GM18909 (cell line): Measurements from ENCODE around the gene MYH8.

Experiments used
- ATAC-seq: cut with Tn5 transposase; IDR thresholded peaks from one replicate; pipeline ENCODE4 v1.9.1; 2021; ENCODE audit warnings: mild to moderate bottlenecking; ENCODE audit not compliant: unreplicated experiment, poor library complexity

MYH8 gene

DNA sequence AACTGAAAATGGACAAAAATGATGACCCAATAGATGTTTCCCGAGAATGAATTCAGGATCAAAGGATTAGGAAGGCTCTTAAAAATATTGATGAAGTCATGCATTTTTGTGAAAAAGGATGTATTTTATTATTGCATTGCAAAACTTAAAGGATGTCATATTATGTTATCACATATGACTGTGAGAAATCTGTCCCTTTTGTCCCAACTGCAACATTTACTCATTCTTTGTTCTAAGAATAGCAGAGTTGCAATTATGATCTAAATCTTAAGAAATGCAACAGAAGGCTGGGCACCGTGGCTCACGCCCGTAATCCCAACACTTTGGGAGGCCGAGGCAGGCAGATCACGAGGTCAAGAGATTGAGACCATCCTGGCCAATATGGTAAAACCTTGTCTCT is 35.9 kb downstream of the MYH8 start:
- ATAC-seq, result no peak

DNA sequence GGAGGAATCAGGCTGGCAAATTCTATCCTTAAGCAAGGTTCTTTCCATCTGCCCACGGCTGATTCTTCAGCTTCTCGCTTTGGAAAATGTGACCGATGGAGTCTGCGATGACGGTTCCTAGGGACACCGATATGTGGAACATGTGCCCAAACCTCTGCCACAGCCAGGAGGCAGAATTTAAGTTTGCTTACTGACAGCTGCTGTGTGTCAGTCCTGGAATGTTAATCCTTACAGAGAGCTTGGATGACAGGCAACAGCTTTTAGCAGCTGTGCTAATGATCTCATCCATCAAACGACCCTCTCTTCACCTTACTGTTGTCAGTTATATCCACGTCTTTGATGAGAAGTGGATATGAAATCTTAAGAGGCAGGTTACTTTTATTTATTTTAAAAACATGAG is 37.6 kb downstream of the MYH8 start:
- no peak for ATAC-seq

DNA sequence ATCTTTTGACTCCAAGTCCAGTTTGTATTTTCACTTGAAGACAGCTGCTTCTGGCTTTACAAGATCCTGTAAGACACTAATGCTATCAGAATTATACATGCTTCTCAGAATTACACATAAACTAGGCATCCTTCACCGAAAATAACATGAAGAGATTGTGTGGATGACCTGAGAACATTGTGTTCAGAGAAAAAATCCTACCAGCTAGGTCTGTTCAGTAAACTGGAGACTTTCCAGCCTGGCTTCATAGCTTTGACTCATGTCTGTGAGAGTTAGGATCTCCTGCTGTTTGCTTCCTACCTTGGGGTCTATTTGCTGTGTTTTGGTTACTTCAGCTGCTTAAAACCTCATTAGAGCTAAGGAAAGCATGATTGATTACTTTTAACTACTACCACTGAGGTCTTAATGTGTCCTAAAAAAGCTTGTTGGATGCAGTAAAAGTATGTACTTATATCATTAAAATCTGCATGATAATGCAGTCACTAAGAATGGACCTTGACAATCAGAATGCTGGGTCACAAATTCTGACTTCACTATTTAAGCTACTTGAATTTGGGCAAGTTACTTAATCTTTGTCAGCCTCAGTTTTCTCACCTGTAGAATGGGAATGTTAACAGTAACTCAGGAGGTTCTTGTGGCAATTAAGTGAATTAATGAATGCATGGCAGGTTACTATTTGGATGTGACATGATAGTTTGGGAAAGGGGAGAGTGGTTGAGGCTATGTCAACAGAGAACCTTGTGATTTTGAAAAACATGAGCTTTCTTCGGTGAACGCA is 40.9 kb downstream of the MYH8 start:
- no peak for ATAC-seq

DNA sequence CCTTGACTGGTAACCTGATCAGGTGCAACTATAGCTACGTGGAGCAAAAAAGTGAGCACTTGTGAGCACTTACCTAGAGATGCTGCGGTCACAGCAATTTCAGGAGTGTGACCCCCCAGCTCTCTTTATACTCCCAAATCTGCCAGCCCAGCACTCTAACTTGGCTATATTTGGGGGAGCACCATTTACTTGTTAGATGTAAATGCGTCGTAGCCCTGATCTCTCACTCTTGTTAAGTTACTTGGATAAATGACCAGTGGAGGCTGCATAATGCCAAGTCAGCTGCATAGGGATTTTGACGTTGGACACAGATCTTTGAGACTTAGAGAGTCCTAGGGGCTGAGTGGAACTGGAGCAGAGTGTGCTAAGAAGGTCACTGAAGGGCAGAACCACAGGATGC is 48.8 kb downstream of the MYH8 start, which contains the start of gene MYH13:
TSS of gene MYH13 (minus strand) at position 101 of the 400 bp plus-strand sequence. CDS start 8,476 bp downstream, outside the sequence.
- ATAC-seq, result no peak

DNA sequence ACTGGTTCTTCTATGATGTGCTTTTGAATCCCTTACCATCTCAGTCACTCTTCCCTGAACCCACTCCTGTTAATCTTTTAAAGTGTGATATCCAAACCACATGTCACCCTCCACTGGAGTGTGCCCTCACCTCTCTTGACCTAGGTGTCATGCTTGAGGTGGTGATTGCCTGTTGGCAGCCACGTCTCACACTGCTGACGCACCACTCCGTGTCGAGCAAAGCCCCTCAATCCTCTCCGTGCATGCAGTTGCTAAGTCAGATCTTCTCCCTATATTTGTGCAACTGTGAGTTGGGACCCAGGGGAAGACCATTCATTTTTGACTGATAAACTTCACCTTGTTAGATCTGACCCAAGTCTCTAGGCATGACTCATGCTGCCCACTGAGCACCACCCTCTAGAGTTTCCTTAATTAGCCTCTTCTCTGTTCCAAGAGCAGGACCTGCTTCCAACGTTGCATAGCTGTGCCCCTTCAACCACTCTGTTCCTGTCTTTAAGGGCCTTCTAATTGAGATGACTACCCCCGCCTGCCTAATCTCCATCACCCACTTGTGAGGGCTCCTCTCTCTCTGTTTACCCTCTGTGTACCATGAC is 51.6 kb downstream of the MYH8 start:
- ATAC-seq, result no peak

DNA sequence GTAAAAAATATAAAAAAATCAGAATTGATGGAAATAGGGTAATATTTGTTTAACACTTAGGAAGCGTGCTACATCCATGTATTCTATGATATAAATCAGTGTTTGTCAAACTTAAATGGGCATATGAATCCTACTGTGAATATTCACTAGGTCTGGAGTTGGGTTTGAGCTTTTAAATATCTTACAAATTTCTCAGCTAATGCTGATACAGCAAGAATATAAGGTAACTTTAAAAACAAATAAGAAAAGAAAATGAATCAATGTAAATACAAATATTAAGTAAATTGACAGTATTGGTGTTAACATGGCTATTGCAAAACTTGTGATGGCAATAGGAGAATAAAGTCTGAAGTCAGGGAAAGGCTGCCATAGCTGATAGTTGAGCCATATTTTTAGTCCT is 52.5 kb downstream of the MYH8 start:
- no peak for ATAC-seq

DNA sequence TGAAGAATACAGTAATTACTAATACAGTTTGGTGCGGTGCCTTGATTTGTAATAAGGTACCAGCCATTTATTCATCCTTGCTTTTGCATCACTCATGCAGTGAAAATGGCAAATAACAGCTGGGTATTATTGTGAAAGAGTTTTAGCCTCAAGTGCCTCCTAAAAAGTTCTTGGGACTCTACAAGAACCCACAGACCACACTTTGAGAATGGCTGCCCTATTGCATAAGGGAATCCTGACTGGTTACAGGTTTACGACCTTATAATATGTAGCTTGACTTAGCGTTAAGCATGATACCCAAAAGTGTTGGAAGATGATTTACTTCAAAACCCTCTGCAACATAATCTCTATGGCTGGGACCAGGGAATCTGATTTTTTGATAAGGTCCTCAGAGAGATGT is 53.2 kb downstream of the MYH8 start:
- ATAC-seq, result no peak

DNA sequence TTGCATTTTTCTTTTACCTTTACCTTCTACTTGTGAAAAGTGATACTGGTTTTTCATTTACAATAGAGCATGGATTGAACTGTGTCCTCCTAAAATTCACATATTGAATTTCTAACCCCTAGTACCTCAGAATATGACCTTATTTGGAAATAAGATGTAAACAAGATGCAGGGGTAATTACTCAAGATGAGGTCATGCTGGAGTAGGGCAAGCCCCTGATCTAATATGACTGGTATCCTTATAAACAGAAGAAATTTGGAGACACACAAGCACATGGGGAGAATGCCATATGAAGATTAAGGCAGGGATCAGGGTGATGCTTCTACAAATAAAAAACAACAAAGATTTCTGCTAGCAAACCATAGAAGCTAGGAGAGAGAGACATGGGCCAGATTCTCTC is 61.2 kb downstream of the MYH8 start:
- no peak for ATAC-seq

DNA sequence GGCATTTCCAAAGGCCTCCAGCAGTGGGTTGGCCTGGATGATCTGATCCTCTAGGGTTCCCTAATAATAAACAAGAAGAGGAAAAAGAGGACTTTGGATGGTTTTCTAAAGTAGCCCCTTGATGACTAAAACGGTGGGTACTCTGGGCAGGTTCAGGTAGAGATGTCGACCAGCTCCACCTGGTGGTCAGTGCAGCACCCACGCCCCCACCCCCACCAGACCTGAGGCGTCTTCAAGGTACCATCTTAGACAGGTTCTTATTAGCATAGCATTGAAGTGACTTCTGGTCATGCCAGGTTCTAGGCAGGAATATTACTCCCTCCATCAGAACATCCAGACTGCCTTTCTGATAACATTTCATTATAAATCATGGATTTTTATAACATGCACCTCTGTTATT is 64.0 kb downstream of the MYH8 start:
- no peak for ATAC-seq

DNA sequence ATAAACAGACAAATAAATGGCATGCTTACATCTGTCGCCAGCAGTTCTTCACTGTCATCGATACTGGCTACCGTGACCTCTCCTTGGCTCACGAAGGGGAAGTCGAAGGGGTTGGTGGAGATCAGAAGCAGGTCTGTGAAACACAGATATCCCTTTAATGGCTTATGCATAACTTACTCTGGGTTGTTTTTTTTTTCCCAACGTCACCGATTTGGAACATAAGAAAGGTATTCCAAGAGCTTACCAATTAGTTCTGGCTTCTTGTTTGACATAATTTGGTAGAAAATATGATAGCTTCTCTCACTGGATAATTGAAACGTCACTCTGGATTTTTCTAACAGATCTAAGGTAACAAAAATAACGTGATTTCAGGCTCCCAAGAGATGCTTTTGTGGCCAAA is 67.1 kb downstream of the MYH8 start:
- no peak for ATAC-seq

DNA sequence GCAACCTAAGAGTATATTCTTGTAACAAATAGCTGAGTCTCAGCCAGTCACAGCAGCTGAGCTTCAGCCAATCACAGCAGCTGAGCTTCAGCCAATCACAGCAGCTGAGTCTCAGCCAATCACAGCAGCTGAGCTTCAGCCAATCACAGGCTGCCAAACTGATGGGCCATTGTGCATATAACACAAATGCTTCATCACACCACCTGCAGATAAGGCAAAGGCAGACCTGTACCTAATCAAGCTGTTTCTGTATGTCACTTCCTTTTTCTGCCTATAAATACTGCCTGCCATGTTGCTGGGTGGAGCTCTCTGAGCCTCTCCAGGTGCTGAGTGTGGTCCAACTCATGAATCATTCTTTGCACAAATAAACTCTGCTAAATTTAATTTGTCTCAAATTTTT is 68.9 kb downstream of the MYH8 start:
- no peak for ATAC-seq

DNA sequence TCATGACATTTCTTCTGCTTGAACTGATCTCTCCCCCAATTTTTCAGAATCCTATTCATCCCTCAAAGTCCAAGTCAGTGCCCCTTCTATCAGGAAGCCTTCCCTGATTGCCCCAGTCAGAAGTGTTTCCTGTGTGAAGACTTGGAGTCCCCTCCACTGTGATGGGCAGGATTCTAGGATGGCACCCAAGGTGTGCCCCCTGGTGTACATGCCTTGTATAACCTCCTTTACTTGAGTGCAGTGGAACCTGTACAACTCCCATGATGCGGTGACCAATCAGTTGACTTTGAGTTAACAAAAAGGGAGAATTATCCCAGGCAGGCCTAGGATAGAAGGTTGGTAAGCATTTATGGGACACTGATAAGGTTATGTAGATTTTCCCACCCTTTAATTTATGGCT is 72.3 kb downstream of the MYH8 start:
- ATAC-seq, result no peak

DNA sequence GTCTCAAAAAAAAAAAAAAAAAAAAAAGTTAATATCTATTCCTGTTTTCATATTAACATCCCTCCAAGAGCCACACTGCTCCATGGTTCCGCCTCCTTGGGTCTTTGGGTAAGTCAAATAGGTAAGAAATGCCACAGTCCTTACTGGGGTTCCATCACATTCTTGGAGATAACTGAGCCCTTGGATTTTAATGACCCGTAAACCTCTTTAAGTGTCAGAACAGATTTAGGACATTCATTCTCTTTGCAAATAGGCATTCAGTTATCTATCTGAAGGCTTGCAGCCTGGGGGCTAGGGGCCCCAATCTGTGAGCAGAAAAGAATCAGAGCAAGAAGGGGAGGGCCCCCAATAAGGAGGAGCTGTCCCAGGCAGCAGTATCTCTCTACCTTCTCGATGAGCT is 76.9 kb downstream of the MYH8 start:
- no peak for ATAC-seq
